Ureter (tissue), 1 donor: Measurements from ENCODE around the gene FURIN. TPM values are rescaled to one million over a fixed set of nuclear protein-coding genes. Genes with fewer than 3 reads are reported as not detected.
"Not testable (repeated sequence)": the region's sequence is repeated elsewhere in the genome, so short reads cannot be mapped to it uniquely, and the experiment has no call there.

Source experiments
- DNase-seq: peaks from one replicate; pipeline ENCODE4 v3.0.0-alpha.2; 2020; ENCODE audit warnings: low spot score
- total RNA-seq: library from RNA; stranded (reverse); gene quantifications from one replicate; pipeline ENCODE4 v1.2.4, GENCODE V29; 2023
- donor health status: DM: yes; HTN: yes; CAD: no.

Gene FURIN
- total RNA-seq, result 41.3 TPM

DNA sequence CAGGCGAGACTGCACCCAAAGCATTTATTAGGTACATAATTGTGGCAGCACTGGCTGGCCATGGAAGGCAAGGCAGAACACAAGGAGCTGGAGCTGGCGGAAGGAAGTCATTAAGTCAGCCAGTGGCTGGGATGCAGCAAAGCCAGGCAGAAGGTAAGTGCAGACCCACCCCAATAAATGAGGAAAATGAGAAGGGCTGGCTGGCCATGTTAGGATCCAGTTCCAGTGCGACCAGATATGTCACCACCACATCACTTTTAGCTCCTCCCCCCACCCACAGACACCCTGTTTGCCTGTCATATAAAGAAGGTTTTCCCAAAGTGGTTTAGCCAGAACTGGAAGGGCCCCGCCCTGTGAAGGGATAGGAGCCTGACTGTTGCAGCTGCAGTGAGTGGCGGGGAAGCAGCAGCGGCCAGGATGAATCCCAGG is at the start of gene FURIN:
TSS of gene FURIN (plus strand) at position 328 of the 429 bp plus-strand sequence. CDS start 7,153 bp downstream, outside the sequence.
- no peak for DNase-seq

DNA sequence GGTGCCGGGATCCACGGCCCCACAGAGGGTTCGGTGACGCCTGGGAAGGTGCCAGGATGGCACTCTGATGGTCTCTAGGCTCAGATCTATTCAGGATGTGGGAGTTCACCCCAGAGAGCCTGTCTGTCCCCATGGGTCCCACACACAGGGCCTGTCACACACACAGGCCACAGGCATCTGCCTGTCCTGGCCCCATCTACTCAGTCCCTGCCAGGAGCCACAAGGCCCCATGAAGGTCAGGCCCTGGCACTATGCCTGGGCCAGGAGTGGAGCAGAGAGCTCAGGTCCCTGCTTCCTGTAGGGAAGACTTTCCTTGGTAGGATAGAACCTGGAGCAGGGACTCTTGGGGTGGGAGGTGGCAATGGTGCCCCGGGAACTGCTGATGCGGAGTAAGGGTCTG is 49.0 kb upstream of the FURIN start:
- DNase-seq, result no peak

DNA sequence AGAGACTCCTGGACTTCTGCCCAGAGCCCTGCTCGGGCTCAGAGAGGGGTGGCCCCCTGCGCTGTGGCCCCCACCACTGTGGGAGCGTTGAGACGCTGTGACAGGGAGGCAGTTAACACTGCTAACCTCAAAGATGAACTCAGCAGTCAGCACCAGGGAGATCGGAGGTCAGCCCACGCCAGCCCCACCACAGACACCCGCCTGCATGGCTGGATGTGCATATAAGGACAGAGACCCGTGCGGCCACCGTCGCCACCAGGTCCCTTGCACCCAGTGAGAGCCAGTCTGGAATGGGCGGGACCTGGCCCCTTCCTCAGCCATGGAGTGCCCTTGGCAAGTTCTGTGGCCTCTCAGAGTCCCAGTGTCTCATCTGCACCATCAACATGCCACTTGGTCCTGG is 48.5 kb upstream of the FURIN start:
- DNase-seq, result no peak

DNA sequence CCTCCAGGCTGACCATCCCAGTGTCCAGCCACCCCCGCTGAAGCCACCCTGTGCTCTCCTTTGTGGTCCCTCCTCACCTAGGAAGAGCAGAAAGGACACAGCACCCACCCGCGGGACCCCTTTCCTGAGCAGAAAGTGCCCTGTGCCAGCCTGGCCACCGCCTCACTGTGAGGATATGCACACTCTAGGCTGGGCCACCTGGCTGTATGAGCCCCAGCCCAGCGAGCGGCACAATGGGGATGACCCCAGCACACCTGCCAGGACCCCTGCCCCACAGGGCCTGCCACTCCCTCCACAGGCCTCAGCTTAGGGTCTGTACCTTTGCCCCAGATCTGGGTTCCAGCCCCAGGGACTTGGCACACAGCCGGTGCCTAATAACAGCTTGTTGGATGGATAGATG is 47.9 kb upstream of the FURIN start:
- DNase-seq, result no peak

DNA sequence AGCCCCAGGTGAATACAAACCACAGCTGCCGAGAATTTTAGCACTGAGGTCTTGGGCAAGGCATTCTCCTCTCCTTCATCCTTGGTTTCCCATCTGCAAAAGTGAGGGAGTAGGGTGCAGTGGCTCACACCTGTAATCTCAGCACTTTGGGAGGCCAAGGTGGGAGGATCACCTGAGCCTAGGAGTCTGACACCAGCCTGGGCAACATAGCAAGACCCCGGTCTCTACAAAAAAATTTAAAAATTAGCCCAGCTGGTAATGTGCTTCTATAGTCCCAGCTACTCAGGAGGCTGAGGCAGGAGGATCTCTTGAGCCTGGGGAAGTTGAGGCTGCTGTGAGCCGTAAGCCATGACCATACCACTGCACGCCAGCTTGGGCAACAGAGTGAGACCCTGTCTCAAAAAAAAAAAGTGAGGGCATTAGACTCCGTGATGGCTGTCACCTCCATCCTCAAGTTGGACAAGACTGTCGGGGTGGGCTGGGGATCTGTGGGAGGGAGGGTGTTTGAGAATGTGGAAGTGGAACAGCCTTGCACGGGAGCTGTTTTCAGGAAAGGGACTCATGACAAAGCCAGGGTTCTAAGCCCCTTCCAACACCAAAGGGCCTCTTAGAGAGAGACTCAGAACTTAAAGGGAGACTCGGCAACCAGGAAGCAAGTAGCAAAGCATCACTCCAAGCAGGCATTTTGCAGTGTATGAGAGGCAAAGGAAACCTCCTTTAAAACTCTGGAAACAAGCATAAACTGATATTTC is 46.0 kb upstream of the FURIN start:
- DNase-seq, result no peak

DNA sequence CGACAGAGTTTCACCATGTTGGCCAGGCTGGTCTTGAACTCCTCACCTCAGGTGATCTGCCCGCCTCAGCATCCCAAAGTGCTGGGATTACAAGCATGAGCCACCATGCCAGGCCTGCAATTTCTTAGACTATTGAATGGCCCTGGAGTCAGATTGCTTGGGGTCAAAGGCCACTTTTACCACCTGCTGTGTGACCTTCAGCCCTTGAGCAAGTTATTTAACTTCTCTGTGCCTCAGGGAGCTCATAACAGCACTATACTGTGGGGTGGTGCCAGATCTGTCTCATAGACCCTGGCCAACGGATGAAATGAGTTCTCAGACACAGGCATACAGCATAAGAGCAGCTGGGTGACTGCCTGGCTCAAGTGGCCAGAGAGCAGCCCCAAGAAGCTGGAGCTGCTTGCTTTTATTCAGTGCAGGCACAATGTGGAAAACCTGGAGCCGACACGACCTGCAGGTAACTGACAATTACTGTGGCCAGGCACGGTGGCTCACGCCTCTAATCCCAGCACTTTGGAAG is 44.9 kb upstream of the FURIN start:
- DNase-seq, result no peak

DNA sequence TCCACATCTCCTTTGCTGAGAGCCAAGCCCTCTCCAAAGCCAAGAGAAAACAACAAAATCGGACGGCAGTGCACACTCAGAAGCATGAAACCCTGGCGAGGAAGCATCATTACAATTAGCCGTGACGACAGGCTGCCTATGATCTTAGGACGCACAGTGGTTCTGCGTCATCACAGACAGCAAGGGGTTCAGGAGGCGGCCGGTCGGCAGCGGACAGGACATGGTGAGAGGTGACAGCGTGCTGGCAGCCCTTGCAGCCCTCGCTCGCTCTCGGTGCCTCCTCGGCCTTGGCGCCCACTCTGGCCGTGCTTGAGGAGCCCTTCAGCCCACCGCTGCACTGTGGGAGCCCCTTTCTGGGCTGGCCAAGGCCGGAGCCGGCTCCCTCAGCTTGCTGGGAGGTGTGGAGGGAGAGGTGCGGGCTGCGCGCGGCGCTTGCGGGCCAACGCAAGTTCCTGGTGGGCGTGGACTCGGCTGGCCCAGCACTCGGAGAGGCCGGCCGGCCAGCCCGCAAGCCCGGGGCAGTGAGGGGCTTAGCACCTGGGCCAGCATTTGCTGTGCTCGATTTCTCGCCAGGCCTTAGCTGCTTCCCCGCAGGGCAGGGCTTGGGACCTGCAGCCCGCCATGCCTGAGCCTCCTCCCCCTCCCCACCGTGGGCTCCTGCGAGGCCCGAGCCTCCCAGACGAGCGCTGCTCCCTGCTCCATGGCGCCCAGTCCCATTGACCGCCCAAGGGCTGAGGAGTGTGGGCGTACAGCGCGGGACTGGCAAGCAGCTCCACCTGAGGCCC is 43.1 kb upstream of the FURIN start:
- not testable (repeated sequence) for DNase-seq

DNA sequence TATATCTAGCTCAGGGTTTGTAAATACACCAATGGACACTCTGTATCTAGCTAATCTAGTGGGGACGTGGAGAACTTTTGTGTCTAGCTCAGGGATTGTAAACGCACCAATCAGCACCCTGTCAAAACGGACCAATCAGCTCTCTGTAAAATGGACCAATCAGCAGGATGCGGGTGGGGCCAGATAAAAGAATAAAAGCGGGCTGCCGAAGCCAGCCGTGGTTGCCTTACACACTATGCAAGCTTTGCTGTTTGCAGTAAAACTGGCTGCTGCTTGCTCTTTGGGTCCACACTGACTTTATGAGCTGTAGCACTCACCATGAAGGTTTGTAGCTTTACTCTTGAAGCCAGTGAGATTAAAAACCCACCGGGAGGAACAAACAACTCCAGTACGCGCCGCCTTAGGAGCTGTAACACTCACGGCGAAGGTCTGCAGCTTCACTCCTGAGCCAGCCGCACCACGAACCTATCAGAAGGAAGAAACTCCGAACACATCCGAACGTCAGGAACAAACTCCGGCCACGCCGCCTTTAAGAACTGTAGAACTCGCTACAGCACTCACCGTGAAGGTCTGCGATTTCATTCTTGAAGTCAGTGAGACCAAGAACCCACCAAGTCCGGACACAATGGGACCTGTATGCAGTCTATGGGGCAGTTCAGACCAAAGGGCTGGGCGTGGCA is 42.0 kb upstream of the FURIN start:
- not testable (repeated sequence) for DNase-seq

DNA sequence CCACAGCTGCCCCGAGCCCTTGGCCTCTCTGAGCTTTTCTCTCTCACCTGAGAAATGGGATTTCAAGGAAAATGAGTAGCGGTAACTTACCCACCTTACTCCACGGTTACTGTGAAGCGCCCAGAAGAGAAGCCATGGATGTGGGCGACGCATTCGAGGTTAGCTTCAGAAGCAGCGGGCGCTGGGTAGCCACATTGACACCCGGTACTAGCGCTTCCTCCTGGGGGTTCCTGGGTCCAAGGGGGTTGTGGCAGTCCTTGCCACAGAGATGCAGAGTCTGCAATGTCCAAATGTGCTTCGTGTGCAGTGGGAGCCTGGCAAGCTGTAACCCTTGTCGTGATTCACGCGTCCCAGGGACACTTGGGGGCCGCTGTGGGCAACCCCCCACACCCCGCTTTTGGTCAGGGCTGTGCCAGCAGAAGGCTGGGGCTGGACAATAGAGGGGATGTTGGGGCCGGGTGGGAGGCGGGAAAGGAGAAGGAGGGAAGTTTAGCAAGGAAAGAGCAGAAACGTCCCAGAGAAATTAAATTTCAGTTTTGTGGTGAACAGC is 41.4 kb upstream of the FURIN start:
- no peak for DNase-seq

DNA sequence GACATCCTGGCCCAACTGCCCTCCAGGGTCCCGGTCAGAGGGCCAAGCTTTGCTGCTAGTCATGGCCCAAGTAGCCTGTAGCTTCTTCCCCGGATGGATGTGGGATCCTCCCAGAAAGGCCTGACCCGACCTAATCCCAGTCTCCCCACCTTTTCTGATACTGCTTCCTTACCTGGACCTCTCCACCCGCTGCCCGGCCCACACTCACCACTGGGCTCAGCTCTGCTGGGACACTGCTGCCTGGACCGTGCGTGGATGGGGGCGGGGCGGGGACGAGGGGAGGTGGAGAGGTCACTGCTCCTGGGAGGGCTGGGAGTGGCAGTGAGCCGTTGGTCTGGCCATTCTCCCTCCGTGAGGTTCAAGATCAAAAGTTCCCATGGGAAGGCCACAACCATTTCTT is 40.3 kb upstream of the FURIN start:
- no peak for DNase-seq

DNA sequence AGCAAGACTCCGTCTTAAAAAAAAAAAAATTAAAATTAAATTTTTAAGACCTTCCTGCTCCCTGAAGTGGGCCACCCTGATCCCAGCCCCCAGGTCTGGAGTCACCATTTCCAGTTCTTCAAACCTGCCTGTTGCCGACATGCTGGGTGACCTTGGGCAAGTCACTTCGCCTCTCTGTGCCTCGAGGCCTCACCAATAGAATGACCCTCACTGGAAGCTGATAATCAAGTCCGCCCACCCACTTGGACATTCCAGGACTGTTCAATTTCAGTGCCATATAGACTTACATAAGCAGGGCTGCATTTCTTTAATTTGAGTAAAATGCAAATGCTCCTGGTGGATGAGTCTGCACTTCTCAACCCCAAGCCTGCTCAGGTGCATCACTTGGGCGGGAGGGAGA is 39.3 kb upstream of the FURIN start:
- DNase-seq, result no peak

DNA sequence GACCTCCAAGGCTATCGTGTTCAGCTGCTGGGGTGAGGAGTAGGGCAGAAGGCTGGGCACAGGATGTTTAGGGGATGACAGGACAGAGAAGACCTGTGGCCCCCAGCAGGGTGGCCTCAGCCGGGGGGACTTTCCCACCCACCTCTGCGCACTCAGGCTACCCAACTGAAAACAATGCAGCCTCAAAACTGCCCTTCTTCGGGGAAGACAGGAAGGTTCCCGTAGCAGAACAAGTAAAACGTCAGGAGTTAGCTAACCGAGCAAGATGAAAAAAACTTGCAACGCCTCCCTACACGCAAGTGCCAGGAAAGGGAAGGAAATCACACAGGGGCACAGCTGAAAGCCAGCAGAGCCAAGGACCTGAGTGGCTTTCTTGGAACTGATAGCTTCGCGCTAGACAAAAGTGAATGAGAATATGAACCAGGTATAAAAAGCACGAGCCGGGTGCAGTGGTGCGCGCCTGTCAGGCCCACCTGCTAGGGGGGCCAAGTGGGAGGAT is 38.4 kb upstream of the FURIN start:
- no peak for DNase-seq

DNA sequence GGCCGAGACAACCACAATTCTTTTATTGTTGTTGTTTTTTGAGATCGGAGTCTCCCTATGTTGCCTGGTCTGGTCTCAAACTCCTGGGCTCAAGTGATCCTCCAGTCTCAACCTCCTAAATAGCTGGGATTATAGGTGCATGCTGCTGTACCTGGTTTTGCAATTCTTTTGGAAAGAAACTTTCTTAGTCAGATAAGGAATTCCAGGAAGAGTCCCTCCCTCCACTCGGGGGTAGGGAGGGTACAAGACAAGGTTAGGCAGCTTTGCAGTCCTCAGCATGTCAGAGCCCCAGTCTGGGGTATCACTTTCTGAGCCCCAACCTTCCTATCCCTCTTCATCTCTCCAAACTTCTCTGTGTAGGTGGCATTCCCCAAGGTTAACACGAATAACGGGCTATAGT is 33.8 kb upstream of the FURIN start:
- DNase-seq, result no peak

DNA sequence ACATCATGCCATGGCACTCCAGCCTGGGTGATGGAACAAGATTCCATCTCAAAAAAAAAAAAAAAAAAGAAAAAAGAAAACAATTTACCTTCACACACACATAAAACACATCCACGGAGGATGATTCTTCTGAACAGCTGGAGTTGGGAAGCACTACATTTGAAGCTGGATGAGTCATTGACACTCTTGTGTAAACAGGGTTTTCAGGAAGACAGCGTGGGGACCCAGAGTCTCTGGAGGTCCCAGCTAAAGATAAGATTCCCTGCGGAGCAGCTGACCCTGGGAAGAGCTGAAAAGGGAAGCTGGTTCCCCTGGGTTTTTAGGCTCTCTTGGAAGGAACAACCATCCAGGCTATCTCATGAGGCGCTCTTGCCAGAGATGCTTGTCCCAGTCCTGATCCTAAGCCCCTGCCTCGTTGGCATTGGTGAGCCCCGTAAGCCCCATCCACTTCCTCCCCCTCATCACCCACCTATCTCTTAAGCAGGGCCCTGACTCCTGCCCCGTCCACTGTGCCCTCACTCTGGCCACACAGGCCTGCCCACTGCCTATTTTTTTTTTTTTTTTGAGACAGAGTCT is 32.0 kb upstream of the FURIN start:
- DNase-seq, result no peak

DNA sequence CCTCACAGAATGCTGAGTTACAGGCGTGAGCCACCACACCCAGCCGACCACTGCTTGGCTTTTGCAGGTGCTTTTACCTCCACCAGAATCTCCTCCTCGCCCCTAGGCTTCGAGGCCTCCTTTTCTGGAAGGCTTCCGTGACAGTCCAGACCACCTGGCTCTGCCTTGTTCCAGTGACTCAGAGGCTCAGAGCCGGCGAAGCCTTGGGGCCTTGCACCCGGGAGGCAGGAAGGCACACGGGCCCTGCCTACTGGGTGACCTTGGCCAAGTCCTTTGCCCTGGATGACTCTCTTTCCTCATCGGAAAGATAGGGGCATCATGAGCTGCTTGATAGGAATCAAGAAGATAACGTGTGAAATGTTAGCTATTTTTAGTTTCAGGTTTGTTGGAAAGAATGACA is 31.3 kb upstream of the FURIN start:
- no peak for DNase-seq

DNA sequence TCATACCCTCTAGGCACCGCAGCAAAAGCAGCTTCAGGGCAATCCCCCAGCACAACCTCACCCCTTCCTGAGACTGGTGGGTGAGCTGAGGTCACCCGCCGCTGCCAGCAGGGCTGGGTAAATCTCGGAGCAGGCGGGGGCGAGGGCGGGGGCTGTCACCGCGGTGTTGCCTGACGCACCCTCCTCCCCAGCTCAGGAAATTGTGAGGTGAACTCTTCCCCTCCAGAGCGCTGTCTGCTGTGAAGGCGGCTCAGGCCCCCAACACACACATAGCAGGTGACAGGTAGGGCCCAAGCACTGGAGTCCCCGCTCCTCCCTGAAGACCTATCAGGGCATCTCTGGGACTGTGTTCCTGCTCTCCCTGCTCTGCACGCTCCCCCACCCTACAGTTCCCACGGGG is 30.2 kb upstream of the FURIN start:
- no peak for DNase-seq

DNA sequence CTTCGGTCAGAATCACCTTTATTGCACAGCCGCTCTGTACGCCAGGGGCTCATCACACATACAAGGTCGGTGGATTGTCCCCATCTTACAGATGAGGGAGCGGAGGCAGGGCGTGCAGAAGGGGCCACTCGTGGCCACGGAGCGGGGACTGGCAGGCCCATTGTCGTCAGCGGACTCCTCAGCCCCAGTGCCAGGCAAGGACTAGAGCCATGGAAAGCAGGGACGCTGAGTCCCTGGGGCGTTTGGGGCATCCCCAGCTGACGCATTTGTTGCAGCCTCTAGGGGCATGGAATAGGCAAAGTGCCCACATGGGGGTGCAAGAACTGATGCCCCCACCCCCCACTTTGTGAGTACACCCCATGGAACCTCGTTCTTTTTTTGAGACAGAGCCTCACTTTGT is 29.8 kb upstream of the FURIN start:
- no peak for DNase-seq

DNA sequence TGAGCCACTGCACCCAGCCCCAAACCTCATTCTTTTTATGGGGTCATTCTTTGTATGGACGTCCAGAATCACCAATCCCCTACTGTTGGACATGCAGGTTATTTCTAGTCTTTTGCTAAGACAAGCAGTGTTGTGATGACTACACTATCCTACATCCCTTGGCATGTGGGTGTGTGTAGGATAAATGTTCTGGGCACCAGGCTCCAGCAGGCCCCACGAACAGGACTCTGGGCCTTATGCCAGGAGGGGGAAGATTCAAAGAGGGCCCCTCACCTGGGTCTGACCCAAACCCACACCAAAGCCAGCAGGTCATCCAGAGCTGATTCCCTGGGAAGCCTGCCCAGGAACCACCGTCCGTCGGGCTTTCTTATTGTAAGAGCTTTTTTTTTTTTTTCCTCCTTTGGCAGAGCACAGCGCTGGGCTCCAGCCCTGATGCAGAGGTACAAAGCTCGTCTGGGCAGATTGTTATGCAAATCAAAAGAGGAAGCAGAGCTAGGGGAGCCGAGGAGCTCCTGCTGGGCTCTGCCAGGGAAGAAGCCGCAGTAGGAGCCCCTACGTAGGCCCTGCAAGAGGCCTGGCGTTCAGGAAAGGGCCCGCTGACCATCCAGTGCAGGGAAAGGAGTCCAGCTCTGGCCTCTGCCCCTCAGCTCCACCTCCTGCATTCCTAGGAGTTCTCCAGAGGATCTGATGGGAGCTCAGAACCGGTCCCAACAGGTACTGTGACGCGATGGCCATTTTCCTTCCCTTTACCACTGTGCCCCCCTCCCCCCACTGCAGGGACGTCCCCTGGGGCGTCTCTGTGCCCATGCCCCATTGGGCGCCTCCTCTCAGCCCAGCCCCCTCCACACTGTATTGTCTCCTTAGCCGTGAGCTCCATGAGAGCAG is 29.0 kb upstream of the FURIN start:
- DNase-seq, result peak; percentile 66

DNA sequence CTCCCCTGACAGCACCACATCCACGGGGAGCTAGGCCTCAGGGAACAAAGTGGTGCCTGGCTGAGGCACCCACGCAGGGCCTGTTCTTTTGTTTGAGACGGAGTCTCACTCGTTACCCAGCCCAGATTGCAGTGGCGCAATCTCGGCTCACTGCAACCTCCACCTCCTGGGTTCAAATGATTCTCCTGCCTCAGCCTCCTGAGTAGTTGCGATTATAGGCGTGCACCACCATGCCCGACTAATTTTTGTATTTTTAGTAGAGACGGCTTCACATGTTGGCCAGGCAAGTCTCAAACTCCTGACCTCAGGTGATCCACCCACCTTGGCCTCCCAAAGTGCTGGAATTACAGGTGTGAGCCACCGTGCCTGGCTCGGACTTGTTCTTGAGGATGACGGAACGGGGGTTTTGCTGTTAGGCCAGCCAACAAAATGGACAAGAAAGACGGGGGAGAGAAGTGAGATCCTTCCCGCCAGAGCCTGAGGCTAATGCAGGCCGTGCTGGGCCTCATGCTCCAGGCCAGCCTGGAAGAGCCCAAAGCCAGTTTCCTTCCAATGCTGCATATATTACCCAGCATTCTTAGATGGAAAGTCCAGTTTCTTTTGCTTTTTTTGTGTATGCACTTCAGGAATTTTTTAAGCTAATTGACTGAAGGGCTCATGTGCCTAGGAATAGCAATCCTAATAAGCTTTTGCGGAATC is 28.1 kb upstream of the FURIN start:
- DNase-seq, result no peak

DNA sequence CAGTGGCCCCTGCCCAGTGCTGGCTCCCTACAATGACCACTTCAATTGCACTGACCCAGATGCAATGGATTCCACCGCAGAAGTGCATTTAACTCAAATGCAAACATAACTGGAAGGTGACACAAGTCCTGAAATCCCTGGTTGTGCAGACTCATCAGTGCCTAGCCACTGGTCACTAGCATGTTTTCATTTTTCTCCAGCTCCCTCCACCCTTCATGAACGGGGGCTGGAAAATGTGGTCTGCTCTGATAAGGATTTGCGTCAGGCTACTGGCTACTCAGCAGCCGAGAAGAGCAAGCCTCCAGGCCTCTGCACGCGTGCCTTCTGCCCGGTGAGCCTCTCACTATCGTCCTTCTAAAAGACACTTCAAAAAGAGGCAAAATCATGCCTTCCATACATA is 27.4 kb upstream of the FURIN start:
- DNase-seq, result no peak
